Measurements from ENCODE around the gene AK4. TPM values are rescaled to one million over a fixed set of nuclear protein-coding genes. Genes with fewer than 3 reads are reported as not detected.

AK4 gene
- total RNA-seq, 1 donor from 2014 or later: 4.6 TPM

DNA sequence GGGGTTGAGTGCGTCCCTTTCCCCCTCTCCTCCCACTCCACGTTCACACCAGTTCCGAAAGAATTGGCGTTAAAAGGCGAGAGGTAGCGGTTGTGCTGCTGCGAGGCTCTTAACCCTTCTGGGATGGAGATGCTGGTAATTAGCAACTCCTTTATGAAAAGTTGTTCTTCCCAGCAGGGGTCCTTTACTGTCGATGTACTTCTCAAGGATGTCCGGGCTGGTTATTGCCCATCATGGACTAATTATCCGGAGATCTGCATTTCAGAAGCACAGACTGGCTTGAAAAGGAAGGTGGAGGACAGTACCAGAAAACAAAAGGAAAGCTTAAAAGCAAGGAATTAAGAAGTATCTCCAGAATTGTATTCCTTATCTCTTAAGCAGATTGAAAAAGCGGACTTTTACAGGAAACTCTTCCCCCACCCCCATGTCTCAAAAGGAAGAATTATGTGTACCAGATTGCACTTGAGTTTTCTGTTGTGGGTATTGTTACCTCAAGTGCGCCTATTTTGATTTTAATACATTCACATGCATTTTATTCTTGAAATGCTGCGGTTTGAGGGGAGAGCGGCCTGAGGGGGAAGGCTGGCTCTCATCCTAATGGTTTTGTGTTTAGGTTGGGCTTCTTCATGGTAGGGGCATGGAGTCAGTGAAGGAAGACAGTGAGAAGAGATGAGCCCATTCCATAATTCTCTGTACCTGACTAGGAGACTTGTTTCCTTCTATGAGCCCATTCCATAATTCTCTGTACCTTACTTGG, 1.5 kb downstream of the AK4 start:
- Histone ChIP-seq H3K27ac (no peak overlapping the region), H3K36me3 (no peaks in the 10 kb centered on the region), H3K4me3 (peak overlapping the region; percentile 66), H3K27me3 (peaks cover 25% of the 10 kb centered on the region), H3K9me3 (no peaks in the 10 kb centered on the region), H3K4me1 (no peaks in the 10 kb centered on the region)
- TF ChIP-seq, protein P1, sequence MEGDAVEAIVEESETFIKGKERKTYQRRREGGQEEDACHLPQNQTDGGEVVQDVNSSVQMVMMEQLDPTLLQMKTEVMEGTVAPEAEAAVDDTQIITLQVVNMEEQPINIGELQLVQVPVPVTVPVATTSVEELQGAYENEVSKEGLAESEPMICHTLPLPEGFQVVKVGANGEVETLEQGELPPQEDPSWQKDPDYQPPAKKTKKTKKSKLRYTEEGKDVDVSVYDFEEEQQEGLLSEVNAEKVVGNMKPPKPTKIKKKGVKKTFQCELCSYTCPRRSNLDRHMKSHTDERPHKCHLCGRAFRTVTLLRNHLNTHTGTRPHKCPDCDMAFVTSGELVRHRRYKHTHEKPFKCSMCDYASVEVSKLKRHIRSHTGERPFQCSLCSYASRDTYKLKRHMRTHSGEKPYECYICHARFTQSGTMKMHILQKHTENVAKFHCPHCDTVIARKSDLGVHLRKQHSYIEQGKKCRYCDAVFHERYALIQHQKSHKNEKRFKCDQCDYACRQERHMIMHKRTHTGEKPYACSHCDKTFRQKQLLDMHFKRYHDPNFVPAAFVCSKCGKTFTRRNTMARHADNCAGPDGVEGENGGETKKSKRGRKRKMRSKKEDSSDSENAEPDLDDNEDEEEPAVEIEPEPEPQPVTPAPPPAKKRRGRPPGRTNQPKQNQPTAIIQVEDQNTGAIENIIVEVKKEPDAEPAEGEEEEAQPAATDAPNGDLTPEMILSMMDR (IDR thresholded peaks at IDR 0.05): no peak
- no peak for ATAC-seq
- no peak for DNase-seq
- intact Hi-C loops (cut with DNase I): no loop called here

DNA sequence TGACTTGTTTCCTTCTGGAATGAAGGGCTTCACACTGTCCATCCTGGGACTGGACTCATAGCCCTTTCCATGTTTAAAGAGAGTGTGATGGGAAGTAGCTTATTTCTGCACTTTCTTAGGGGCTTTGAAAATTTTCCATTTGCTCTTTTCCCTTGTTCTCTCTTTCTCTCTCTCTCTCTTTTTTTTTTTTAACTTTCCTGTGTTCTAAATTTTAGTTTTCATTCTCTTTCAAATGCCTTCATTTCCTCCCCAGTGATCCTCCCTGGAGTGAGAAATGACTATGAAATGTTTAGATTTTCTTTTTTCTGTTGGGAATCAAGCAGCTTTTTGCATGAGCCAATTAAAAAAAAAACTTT, 2.1 kb downstream of the AK4 start:
- intact Hi-C loops (cut with DNase I): no loop called here
- H3K27ac ChIP-seq: no peak overlapping the region
- H3K4me1 ChIP-seq: no peaks in the 10 kb centered on the region
- ATAC-seq (no peak), DNase-seq (no peak)
- no peaks in the 10 kb centered on the region for H3K36me3 ChIP-seq
- TF ChIP-seq, protein P1 (IDR thresholded peaks at IDR 0.05): no peak
- H3K9me3 ChIP-seq: no peaks in the 10 kb centered on the region
- H3K27me3 ChIP-seq: peaks cover 20% of the 10 kb centered on the region
- H3K4me3 ChIP-seq: no peak overlapping the region

DNA sequence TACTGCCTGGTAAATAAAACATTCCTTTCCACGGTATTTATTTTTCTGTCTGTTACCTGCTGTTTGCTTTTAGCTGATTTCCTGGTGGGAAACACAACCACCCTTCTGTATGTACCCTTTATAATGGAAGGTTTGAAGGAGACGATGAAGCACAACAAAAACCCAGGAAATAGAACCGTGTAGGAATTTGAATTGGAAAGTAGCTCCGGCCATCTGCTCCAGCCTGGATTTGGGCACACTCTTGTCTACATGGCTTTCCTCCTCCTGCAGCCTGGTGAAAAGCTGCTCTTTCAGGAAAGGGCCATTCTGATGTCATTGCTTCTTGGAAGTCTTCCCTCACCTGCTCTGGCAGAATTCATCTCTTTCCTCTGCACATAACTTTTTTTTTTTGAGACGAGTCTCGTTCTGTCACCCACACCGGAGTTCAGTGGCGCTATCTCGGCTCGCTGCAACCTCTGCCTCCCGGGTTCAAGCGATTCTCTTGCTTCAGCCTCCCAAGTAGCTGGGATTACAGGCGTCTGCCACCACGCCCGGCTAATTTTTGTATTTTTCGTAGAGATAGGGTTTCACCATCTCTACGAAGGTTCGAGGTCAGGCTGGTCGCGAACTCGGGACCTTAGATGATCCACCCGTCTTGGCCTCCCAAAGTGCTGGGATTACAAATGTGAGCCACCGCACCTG, 2.7 kb downstream of the AK4 start:
- intact Hi-C loops (cut with DNase I): no loop called here
- no peak for ATAC-seq
- no peaks in the 10 kb centered on the region for H3K4me1 ChIP-seq
- peaks cover 15% of the 10 kb centered on the region for H3K27me3 ChIP-seq
- TF ChIP-seq, protein P1 (IDR thresholded peaks at IDR 0.05): no peak
- no peak overlapping the region for H3K27ac ChIP-seq
- no peak overlapping the region for H3K4me3 ChIP-seq
- DNase-seq: no peak
- no peaks in the 10 kb centered on the region for H3K9me3 ChIP-seq
- H3K36me3 ChIP-seq: no peaks in the 10 kb centered on the region

DNA sequence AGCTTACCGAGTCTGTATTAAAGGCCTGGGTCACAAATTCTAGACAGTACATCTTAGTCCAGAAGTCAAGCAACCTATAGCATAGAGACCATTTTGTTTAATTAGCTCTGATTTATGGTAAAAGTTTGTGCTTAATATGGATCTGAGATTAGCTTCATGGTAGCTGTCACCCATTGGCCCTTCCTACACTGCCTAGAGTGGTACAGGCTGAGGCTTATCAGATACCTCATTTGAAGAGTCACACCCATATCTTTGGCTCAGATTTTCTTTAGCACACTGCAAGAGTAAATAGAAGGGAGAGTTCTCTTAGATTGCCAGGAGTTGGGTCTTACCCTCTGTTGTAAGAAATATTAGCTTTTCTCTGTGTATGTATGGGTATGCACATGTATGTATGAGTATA, 3.6 kb downstream of the AK4 start:
- Histone ChIP-seq H3K27ac (no peak overlapping the region), H3K4me3 (no peak overlapping the region)

DNA sequence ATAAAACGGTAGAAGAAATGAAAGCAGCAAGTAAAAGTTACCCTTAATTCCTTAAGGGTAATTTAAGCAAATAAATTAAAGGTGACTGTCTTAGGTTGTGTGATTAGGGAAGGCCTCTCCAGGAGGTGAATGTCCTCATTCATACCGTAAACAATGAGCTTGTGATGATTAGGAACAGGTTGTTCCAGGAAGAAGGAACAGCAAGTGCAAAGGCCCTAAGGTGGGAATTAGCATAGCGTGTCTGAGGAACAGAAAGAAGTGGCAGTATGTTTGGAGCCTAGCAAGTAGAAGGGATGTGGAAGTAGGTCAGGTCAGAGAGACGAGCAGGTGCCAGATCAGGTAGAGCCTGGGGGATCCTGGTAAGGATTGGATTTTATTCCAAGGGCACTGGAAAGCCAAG, 5.6 kb downstream of the AK4 start:
- intact Hi-C loops (cut with DNase I): no loop called here
- DNase-seq (no peak), ATAC-seq (no peak)
- Histone ChIP-seq H3K9me3 (no peaks in the 10 kb centered on the region), H3K4me3 (no peak overlapping the region), H3K36me3 (no peaks in the 10 kb centered on the region), H3K27ac (no peak overlapping the region), H3K27me3 (no peaks in the 10 kb centered on the region), H3K4me1 (no peaks in the 10 kb centered on the region)
- TF ChIP-seq, protein P1 (IDR thresholded peaks at IDR 0.05): no peak

More for the DNA sequence above, 3.6 kb downstream of the AK4 start:
- H3K4me1 ChIP-seq: no peaks in the 10 kb centered on the region
- intact Hi-C loops (cut with DNase I): no loop called here
- H3K27me3 ChIP-seq: peaks cover 8% of the 10 kb centered on the region
- no peaks in the 10 kb centered on the region for H3K36me3 ChIP-seq
- ATAC-seq (no peak), DNase-seq (no peak)
- TF ChIP-seq, protein P1 (IDR thresholded peaks at IDR 0.05): no peak
- no peaks in the 10 kb centered on the region for H3K9me3 ChIP-seq

All from upper lobe of right lung (tissue), 1 donor.